ENCODE results near the gene GSS.

DNA sequence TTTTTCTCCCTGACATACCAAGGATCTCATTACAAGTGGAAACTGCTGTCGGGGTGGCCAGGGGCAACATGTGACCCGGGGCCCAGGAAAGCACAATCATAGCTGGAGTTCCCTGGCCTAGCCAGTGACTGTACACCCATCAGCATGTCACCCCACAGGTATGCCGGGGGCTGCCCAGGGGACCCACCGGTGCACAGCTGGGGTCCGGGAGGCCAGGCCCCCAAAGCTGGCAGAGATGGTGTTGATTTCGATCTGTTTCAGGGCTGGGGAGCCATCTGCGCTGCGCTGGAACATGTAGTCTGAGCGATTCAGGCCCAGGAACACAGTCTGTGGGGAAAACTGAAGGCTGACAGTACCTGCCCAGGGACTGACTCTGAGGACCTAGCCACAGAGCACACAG is 13.3 kb downstream of the GSS start:
- TF ChIP-seq POLR2AphosphoS5 (IDR thresholded peaks at IDR 0.05; ENCODE audit: low read depth), result no peak
- TF ChIP-seq, protein P1, sequence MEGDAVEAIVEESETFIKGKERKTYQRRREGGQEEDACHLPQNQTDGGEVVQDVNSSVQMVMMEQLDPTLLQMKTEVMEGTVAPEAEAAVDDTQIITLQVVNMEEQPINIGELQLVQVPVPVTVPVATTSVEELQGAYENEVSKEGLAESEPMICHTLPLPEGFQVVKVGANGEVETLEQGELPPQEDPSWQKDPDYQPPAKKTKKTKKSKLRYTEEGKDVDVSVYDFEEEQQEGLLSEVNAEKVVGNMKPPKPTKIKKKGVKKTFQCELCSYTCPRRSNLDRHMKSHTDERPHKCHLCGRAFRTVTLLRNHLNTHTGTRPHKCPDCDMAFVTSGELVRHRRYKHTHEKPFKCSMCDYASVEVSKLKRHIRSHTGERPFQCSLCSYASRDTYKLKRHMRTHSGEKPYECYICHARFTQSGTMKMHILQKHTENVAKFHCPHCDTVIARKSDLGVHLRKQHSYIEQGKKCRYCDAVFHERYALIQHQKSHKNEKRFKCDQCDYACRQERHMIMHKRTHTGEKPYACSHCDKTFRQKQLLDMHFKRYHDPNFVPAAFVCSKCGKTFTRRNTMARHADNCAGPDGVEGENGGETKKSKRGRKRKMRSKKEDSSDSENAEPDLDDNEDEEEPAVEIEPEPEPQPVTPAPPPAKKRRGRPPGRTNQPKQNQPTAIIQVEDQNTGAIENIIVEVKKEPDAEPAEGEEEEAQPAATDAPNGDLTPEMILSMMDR (IDR thresholded peaks at IDR 0.05; ENCODE audit: insufficient read depth, low read length), result no peak
- no peak for TF ChIP-seq SPI1 (IDR thresholded peaks at IDR 0.05; ENCODE audit: borderline replicate concordance, low read depth)
- TF ChIP-seq, protein P2, sequence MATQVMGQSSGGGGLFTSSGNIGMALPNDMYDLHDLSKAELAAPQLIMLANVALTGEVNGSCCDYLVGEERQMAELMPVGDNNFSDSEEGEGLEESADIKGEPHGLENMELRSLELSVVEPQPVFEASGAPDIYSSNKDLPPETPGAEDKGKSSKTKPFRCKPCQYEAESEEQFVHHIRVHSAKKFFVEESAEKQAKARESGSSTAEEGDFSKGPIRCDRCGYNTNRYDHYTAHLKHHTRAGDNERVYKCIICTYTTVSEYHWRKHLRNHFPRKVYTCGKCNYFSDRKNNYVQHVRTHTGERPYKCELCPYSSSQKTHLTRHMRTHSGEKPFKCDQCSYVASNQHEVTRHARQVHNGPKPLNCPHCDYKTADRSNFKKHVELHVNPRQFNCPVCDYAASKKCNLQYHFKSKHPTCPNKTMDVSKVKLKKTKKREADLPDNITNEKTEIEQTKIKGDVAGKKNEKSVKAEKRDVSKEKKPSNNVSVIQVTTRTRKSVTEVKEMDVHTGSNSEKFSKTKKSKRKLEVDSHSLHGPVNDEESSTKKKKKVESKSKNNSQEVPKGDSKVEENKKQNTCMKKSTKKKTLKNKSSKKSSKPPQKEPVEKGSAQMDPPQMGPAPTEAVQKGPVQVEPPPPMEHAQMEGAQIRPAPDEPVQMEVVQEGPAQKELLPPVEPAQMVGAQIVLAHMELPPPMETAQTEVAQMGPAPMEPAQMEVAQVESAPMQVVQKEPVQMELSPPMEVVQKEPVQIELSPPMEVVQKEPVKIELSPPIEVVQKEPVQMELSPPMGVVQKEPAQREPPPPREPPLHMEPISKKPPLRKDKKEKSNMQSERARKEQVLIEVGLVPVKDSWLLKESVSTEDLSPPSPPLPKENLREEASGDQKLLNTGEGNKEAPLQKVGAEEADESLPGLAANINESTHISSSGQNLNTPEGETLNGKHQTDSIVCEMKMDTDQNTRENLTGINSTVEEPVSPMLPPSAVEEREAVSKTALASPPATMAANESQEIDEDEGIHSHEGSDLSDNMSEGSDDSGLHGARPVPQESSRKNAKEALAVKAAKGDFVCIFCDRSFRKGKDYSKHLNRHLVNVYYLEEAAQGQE (IDR thresholded peaks at IDR 0.05; ENCODE audit: insufficient replicate concordance, low read depth), result no peak
